GM21526 (cell line): ENCODE data around the gene RNF44.

Source experiments
- ATAC-seq: cut with Tn5 transposase; IDR thresholded peaks from one replicate; pipeline ENCODE4 v1.9.1; 2021; ENCODE audit warnings: moderate library complexity; ENCODE audit not compliant: unreplicated experiment, low FRiP score

The RNF44 gene

DNA sequence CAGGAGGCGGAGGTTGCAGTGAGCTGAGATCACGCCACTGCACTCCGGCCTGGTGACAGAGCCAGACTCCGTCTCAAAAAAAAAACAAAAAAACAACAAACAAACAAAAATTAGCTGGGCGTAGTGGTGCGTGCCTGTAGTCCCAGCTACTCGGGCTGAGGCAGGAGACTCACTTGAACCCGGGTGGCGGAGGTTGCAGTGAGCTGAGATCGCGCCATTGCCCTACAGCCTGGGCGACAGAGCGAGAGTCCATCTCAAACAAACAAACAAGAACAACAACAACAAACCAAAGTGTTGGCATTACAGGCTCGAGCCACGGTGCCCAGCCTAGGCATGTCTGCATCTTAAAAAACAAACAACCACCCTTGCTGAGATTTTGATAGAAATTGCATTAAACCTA is 12.2 kb downstream of the RNF44 start:
- ATAC-seq: no peak

DNA sequence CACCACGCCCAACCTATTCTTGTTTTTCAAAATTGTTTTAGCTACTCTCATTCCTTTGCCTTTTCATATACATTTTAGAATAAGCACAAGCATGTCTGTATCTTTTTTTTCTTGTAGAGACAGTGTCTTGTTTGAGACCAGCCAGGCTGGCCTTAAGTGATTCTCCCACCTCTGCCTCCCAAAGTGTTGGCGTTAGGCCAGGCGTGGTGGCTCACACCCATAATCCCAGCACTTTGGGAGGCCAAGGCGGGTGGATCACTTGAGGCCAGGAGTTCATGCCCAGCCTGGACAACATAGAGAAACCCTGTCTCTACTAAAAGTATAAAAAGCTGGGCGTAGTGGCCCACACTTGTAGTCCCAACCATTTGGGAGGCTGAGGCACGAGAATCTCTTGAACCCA is 13.1 kb downstream of the RNF44 start:
- no peak for ATAC-seq

DNA sequence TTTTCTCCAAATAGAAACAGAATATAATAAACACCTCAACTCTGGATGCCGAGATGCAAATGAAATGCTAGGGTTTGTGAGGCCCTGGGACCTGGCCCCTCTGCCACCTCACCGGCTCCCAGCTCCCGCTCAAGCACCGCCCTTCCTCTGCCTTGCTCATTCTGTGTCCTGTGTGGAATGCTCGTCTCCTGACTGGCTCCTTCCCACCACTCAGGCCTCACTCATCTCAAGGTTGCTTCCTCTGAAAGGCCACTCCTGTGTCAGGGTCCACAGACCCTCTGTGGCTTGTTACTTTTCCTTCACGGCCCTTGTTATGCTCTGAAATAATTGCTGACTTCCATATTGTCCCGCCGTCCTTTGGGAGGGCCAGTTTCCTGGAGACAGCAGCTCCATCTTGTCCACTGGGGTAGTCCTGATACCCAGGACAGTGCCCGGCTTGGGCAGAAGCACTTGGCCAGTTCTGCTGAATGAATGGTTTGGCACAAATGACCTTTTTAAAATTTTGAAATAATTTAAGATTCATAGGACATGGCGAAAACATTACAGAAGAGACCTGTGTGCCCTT is 15.4 kb downstream of the RNF44 start:
- ATAC-seq: no peak

DNA sequence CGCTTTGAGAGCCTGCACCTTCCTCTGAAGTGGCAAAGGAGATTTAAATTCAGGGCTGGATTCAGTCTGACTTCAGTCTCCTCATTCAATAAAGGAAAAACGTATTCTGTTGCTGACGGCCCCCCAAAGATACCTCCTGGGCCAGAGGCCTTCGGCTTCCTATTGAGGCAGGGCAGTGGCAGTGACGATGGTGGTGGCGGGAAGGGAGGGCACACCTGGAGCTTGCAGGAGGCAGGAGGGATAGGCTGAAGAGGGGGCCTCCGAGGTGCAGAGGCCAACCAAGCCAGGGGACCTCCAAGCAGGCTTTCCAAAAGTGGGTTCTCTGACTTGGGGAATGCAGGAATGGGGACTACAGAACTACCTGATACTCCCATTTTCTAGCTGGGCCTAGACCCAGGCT is 15.9 kb downstream of the RNF44 start:
- no peak for ATAC-seq

DNA sequence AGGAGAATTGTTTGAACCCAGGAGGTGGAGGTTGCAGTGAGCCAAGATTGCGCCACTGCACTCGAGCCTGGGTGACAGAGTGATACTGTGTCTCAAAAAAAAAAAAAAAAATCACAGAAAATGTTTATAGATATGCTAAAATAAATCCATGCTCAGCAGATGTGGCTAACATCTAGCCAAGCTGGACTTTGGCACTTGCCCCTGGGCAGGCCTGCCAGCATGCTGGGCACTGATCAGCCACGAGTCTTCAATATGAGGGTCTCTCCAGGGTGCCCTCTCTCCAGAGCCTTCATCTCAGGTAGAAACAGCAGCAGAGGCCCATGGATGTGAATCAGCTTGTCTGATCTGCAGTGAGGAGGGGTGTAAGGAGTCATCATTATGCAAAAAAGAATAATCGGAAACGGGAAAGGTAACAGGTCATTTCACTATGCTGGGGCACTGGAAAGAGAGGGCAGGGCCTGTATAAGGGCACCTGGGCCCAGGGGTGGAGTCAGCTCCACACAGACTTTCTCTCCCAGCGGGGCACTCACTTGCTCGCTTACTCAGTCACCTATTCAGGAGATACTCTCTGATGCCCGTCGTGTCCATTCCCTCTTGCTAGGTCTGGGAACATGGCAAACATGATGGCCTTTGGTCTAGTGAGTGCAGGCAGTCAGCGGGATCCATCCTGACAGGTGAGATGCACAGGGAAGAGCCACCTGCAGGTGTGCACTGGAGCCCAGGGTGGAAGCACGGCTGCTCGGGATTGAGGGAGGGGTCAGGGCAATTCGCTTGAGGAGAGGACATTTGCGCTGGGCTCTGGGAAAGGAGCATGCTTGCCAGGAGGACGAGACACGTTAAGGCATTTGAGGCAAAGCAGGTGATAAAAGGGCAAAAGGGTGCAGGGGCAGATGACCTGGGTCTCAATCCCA is 17.1 kb downstream of the RNF44 start:
- ATAC-seq: no peak

DNA sequence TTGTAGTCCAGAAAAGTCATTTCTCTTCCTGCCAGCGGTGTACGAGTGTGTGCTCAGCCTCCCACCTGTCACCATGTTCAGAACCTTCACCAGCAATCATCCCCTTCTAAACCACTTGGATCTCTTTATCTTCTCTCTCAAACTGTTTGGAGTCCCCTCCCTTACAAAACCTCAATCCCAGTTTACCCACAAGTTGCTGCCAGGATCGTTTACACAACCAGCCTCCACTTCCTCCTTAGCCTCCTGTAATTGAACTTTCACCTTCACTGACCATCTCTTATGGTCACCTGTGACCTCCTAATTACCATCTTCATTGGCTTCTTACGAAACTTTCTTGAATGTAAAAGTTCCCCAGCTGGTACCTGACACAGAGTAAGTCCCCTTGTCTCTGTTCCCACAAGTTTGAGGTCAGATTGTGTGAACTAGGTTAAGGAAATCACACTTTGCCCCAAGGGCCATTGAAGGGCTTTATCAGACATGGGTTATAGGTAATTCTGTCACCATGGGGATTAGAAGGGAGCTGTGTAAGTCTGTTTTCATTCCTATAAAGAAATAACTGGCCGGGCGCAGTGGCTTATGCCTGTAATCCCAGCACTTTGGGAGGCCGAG is 20.0 kb downstream of the RNF44 start:
- no peak for ATAC-seq

DNA sequence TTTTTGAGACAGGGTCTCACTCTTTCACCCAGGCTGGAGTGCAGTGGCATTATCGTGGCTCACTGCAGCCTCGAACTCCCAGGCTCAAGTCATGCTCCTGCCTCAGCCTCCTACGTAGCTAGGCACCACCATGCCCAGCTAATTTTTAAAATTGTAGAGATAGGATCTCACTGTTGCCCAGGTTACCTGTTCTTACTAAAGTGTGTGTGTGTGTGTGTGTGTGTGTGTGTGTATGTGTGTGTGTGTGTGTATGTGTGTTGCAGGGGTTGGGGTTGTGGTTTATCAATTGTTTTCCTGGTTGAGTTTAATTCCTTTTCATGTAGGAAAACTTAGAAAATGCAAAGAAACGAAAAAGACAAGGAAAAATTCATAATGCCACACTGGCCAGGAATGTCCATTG is 21.8 kb downstream of the RNF44 start:
- ATAC-seq: no peak

DNA sequence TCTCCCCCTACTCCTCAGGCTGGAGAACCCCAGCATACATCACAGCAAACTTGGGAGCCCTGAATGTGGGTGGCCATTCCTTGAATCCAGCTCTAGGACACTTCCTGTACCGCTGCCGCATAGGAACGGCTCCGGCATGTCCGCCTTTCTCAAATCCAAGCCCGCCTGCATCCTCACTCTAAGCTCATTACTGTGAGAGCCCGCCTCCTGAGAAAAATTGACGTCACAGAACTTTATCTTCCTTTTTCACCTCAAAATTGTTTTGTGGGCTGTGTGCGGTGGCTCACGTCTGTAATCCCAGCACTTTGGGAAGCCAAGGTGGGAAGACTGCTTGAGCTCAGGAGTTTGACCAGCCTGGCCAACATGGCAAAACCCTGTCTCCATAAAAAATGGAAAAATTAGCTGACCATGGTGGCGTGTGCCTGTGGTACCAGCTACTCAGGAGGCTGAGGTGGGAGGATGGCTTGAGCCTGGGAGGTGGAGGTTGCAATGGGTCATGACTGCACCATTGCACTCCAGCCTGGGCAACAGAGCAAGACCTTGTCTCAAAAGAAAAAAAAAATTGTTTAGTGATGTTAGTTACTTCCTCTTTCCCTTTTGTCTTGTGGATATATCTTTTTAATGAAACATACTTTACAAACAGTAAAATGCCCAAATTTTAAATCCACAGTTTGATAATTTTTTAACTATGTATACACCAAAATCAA is 22.8 kb downstream of the RNF44 start:
- ATAC-seq: no peak

DNA sequence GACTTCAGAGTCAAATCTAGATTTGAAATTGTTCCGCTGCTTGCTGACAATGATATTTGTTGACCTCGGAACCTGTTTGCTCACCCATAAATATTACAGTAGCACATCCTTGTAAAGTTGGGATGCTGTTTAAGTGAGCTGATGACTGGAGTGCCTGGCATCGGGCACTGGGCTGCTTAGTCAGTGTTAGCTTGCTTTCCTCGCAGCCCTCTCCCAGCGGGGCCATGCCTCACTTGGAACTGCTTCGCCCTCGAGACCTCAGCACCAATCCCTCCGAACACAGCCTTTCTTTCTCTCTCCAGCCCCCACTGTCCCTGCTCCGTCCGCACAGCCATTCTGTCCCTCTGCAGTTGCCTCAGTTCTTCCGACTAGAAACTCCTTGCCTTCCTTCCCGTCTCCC is 23.4 kb downstream of the RNF44 start:
- no peak for ATAC-seq

DNA sequence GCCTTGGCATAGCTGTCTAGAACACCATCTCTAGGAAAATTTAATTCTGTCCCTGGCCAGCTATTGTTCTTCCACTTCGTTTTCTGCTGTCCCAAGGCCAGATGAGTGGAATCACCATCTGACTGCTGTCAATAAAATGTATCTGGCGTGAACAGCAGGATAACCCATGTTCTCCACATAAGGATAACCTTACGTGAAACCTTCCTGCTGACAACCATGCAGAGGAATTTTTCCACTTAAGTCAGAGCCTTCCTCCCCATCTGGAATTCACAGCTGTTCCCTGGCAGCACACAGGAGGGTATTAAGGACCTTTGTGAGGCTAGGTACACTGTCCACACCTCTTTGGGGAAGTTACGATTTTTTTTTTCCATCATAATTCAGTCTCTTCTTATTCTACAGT is 28.6 kb downstream of the RNF44 start:
- no peak for ATAC-seq

DNA sequence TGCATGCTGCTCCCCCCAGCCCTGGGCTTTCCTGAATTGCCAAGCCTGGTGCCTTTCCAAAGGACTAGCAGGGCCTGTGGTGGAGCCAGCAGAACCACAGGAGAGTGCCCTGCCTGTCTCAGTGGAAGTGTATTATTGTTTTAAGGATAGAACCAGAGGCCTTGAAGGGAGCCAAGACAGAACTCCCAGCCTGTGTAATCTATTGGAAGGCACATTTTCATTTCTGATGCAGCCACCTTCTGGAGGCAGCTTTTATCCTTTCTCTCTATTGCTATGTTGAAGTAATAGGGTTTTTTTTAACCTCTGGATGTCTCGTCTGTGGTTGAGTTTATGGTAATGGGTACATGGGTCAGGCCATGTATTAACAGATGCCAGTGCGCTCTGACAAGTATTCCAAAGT is 29.3 kb downstream of the RNF44 start:
- no peak for ATAC-seq

DNA sequence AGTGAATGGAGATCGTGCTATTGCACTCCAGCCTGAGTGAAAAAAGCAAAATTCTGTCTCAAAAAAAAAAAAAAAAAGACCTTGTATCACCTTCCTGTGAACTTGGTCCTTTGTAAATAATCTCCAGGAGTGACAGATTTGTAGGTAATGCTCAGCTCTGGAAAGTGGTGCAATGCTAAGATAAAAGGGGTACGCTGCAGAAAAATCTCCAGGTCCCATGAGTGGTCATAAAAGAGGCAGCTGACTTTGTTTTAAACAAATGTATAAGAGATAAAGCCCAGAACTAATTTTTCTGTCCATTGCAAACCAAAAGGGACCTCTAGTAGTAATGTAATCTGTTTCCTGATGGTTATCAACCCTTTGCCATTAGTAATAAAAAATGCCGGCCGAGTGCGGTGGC is 33.7 kb downstream of the RNF44 start:
- no peak for ATAC-seq

DNA sequence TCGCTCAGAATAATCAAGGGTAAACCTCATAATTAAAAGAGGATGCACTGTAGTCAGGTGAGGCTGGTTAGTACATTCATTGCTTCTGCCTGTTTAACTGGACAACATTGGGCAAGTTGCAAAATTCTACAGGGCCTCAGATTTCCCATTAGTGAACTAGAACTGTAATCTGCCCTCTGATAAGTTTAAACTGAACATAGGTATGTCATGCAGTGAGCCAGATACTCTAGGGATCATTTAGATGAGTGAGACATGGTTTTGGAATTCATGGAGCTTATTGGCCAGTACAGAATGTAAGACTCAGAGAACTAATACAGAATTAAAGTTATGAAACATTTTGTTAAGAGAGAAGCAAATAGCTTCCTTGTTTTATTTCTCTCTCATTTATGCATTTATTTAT is 35.9 kb downstream of the RNF44 start:
- no peak for ATAC-seq

DNA sequence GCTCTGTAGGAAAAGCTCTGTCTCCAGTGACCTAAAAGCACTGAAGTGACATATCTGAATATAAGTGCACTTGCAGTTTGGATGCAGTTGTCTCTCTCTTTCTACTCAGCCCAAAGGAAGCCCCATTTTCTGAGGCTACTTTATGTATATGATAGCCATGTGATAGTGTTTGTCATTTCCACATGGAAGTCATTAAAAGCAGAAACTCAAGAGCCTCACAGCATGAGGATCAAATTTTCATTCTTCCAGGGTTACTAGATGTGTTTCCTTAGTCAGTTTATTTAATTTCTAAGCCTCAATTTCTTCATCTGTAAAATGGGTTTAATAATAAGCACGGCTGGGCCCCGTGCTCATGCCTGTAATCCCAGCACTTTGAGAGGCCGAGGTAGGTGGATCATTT is 36.7 kb downstream of the RNF44 start:
- no peak for ATAC-seq

DNA sequence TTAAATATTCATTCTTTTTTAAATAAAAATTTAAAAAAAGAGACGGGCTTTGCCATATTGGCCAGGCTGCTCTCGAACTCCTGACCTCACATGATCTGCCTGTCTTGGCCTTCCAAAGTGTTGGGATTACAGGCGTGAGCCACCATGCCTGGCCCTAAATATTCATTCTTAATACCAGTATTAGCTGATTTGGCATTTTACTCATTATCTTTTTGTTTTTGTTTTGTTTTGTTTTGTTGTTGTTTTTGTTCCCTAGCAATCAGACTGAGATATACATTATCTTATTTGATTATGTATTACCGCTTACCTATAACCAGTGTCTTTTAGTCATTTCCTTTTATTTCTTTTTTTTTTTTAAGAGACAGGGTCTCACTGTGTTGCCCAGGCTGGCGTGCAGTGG is 37.9 kb downstream of the RNF44 start:
- no peak for ATAC-seq

DNA sequence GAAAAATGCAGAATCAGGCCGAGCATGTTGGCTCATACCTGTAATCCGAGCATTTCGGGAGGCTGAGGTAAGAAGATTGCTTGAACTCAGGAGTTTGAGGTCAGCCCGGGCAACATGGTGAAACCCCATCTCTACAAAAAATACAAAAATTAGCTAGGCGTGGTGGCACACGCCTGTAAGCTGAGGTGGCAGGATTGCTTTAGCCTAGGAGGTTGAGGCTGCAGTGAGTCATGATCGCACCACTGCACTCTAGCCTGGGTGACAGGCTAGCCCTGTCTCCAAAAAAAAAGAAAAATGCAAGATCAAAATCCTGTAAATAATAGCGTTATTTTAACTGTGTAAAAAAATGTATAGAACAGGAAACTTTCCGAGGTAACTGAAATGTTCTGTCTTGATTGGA is 39.4 kb downstream of the RNF44 start:
- no peak for ATAC-seq

DNA sequence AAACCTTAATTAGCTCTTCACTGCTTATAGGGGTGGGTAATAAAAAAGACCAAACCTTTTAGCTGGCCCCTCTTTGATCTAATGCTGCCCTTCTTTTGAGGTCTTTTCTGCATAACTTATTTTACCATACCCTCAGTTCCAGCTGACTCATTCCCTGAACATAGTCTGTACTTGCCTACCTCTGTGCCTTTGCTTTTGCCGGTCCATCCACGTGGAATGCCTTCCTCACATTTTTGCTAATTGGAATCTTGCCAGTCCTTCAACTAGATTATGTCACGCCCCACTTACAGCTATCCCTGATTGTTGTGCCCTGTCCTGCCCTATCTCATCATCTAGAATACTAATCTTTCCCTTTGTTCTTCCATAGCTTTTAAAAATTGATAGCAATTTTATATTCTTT is 44.8 kb downstream of the RNF44 start:
- no peak for ATAC-seq

DNA sequence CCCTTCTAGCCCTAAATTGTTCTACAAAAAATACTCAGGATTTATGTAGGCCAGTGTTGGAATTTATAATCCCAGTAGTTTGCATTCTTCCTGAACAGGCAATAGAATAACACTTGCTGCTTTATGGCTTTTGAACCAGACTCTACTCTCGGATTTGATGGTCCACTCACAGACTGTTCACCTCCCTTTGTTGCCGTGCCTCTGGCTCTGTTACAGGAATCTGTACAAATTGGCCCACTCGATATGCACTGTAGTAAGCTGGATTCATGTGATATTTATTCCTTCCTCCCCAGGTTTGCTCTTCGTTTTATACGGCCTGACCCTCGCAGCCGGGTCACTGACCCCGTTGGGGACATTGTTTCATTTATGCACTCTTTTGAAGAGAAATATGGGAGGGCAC is 45.3 kb downstream of the RNF44 start:
- no peak for ATAC-seq

DNA sequence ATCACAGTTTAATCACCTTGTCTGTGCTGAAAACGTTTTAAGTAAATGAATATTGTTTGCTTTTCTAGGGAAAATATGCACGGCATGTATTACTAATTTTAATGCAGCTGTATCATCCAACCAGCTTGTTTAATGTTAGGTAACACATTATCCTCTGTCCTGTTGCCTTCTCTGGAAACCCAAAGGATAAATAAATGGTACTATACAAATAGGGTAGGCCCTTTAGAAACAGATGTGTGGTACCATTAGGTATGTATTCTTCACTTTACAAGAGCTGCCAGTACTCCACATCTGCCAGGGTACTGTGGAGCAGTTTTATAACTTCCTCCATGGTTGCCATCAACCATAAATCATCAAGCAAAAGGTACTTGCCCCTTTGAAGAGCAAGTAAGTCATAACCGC is 46.1 kb downstream of the RNF44 start:
- no peak for ATAC-seq

DNA sequence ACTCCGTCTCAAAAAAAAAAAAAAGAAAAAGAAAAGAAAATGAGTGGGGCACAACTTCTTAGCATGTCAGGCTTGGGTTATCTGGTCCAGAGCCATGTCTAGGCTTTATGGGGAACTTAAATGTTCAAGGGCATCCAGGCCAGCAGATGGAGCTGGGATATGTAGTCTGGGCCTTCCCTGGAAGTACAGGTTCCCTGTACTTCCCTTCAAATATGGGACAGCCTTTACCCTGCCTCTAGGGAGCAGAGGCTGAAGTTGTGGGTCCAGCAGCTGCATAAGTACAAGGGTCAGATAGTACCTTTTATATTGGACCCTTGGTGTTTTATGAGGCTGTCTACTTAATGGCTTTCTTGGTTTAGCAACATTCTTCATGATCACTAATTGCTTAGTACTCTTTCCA is 46.9 kb downstream of the RNF44 start:
- ATAC-seq: no peak

DNA sequence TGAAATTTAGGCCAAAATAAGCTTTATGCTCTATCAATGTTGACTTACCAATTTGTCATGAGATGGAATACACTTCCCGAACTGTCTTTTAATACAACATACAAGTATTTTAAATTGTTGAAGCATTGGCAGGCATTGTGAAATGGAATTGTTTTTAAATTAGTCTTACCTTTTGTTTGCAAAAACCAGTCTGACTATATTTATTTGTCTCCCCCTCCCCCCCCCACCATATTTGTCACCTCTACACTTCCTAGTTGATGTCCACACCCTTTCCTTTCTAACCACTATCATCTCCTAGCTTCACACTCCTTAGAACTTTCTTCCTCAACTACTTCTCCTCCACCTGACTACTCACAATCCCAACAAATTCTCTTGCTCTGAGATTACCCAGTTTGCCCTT is 48.1 kb downstream of the RNF44 start:
- ATAC-seq: no peak
